H1 (cell line): ENCODE data around the gene VWF. TPM values are rescaled to one million over a fixed set of nuclear protein-coding genes. Genes with fewer than 3 reads are reported as not detected.

Experiments used
- CTCF ChIA-PET: fragments of 300-600 bp; sonication (Branson Sonifier 250); formaldehyde crosslinking; loops from one replicate; lab custom pipeline; 2021; ENCODE audit not compliant: partially characterized antibody; lab: Charles Lee
- POLR2A ChIA-PET: fragments of 300-600 bp; sonication (Branson Sonifier 250); formaldehyde crosslinking; loops from one replicate; lab custom pipeline; 2021; ENCODE audit warnings: inconsistent platforms; ENCODE audit not compliant: partially characterized antibody; lab: Charles Lee
- DNase-seq, 2 experiments: peaks; one replicate each; pipeline versions ENCODE4 v3.0.0 to v3.0.0-alpha.2; 2010 to 2022; ENCODE audit warnings: low spot score in 2 of 2, low read depth in 1 of 2, mixed read lengths in 1 of 2
- FAIRE-seq: peaks from 2 replicates; lab custom pipeline; 2011; peaks lifted over from hg19 to GRCh38; lab: Jason Lieb, UNC
- H2AFZ ChIP-seq: 2 replicates; pipeline ENCODE4 v1.8.1; 2012; ENCODE audit warnings: low read length, inconsistent platforms
- H2AK5ac ChIP-seq: 2 replicates; pipeline ENCODE4 v1.6.1; 2013; ENCODE audit warnings: low read depth, low read length
- H2BK120ac ChIP-seq: replicated peaks from 2 replicates; pipeline ENCODE3; 2013; ENCODE audit warnings: low read depth, low read length, inconsistent platforms
- H2BK12ac ChIP-seq: 2 replicates; pipeline ENCODE4 v1.6.1; 2013; ENCODE audit warnings: low read depth, low read length
- H2BK15ac ChIP-seq: 2 replicates; pipeline ENCODE4 v1.6.1; 2013; ENCODE audit warnings: low read length
- H2BK20ac ChIP-seq: 2 replicates; pipeline ENCODE4 v1.6.1; 2013; ENCODE audit warnings: low read length
- H2BK5ac ChIP-seq: 2 replicates; pipeline ENCODE4 v1.6.1; 2013; ENCODE audit warnings: low read depth, low read length
- H3K14ac ChIP-seq: 2 replicates; pipeline ENCODE4 v1.6.1; 2013; ENCODE audit warnings: inconsistent platforms; ENCODE audit not compliant: insufficient read length
- H3K18ac ChIP-seq: 2 replicates; pipeline ENCODE4 v1.6.1; 2013; ENCODE audit warnings: low read length; ENCODE audit errors: extremely low read depth
- H3K23ac ChIP-seq: 2 replicates; pipeline ENCODE4 v1.6.1; 2013; ENCODE audit warnings: inconsistent platforms; ENCODE audit not compliant: insufficient read length
- H3K23me2 ChIP-seq: 2 replicates; pipeline ENCODE4 v1.6.1; 2013; ENCODE audit warnings: low read depth, low read length
- H3K27ac ChIP-seq: 2 replicates; pipeline ENCODE4 v1.6.1; 2011; ENCODE audit warnings: low read depth, low read length, inconsistent platforms
- H3K27me3 ChIP-seq, 4 experiments: replicated peaks in 1 of 4; 1 replicate in 1 of 4; 2 replicates in 3 of 4; pipeline versions ENCODE4 v1.6.1 to v1.8.1; 2011 to 2013; ENCODE audit warnings: low read length in 3 of 4, mild to moderate bottlenecking in 3 of 4, inconsistent platforms in 2 of 4, mixed read lengths in 2 of 4, moderate library complexity in 1 of 4; ENCODE audit not compliant: control insufficient read depth in 3 of 4, insufficient read depth in 3 of 4; ENCODE audit errors: extremely low read depth in 1 of 4
- H3K36me3 ChIP-seq, 4 experiments: 2 replicates each; pipeline versions ENCODE4 v1.6.1 to v1.8.1; 2011 to 2013; ENCODE audit warnings: mild to moderate bottlenecking in 4 of 4, low read length in 3 of 4, moderate library complexity in 2 of 4, control low read depth in 1 of 4, inconsistent platforms in 1 of 4; ENCODE audit not compliant: insufficient read depth in 4 of 4, control insufficient read depth in 2 of 4
- H3K4ac ChIP-seq: replicated peaks from 2 replicates; pipeline ENCODE3; 2013; ENCODE audit warnings: low read length, low read depth, mixed read lengths, inconsistent platforms; ENCODE audit not compliant: insufficient read length
- H3K4me1 ChIP-seq, 4 experiments: replicated peaks in 1 of 4; 1 replicate in 1 of 4; 2 replicates in 3 of 4; pipeline versions ENCODE4 v1.6.1 to v1.8.1; 2011 to 2013; ENCODE audit warnings: low read length in 3 of 4, inconsistent platforms in 2 of 4, mixed read lengths in 1 of 4; ENCODE audit not compliant: insufficient read depth in 4 of 4, control insufficient read depth in 3 of 4
- H3K4me2 ChIP-seq, 2 experiments: 2 replicates each; pipeline versions ENCODE4 v1.6.1 to v1.8.1; 2011 to 2013; ENCODE audit warnings: low read depth in 2 of 2, low read length in 2 of 2, control low read depth in 1 of 2, inconsistent platforms in 1 of 2, mild to moderate bottlenecking in 1 of 2; ENCODE audit not compliant: insufficient read depth in 1 of 2
- H3K4me3 ChIP-seq, 4 experiments: fragments of 200-600, 300-600 bp in 1 of 4; sonication (generic), shearing (Covaris generic), sonication (Bioruptor Twin) in 1 of 4; 2 replicates each; pipeline versions ENCODE4 v1.5.1 to v1.8.1; 2011 to 2016; ENCODE audit warnings: low read length in 4 of 4, low read depth in 3 of 4, control low read depth in 2 of 4, inconsistent platforms in 2 of 4, mild to moderate bottlenecking in 2 of 4, mixed read lengths in 1 of 4, moderate library complexity in 1 of 4; ENCODE audit not compliant: insufficient read depth in 2 of 4; ENCODE audit errors: extremely low read depth in 1 of 4
- H3K56ac ChIP-seq: replicated peaks from 2 replicates; pipeline ENCODE3; 2013; ENCODE audit warnings: low read depth, mild to moderate bottlenecking, mixed read lengths, low read length, inconsistent platforms; ENCODE audit not compliant: insufficient read length
- H3K79me1 ChIP-seq: 2 replicates; pipeline ENCODE4 v1.6.1; 2013; ENCODE audit warnings: low read depth, low read length, control low read depth
- H3K79me2 ChIP-seq, 2 experiments: 2 replicates each; pipeline versions ENCODE4 v1.6.1 to v1.8.1; 2012 to 2013; ENCODE audit warnings: low read length in 2 of 2, mild to moderate bottlenecking in 2 of 2, inconsistent platforms in 1 of 2; ENCODE audit not compliant: insufficient read depth in 2 of 2, control insufficient read depth in 1 of 2
- H3K9ac ChIP-seq, 4 experiments: replicated peaks in 1 of 4; 1 replicate in 1 of 4; 2 replicates in 3 of 4; pipeline versions ENCODE4 v1.6.1 to v1.8.1; 2011 to 2013; ENCODE audit warnings: low read depth in 3 of 4, low read length in 3 of 4, control low read depth in 2 of 4, mild to moderate bottlenecking in 2 of 4, moderate library complexity in 2 of 4, inconsistent platforms in 1 of 4; ENCODE audit errors: extremely low read depth in 1 of 4
- H3K9me3 ChIP-seq, 2 experiments: 2 replicates each; pipeline versions ENCODE4 v1.6.1 to v1.8.1; 2012 to 2013; ENCODE audit warnings: mild to moderate bottlenecking in 2 of 2, moderate library complexity in 2 of 2, control low read depth in 1 of 2, inconsistent platforms in 1 of 2, low read depth in 1 of 2, low read length in 1 of 2, mixed read lengths in 1 of 2; ENCODE audit not compliant: insufficient read depth in 2 of 2
- H4K20me1 ChIP-seq, 2 experiments: replicated peaks in 1 of 2; 2 replicates each; pipeline versions ENCODE3 to v1.8.1; 2011 to 2013; ENCODE audit warnings: inconsistent platforms in 2 of 2, low read length in 2 of 2, mild to moderate bottlenecking in 1 of 2; ENCODE audit not compliant: insufficient read depth in 2 of 2, control insufficient read depth in 1 of 2
- H4K5ac ChIP-seq: 2 replicates; pipeline ENCODE4 v1.6.1; 2013; ENCODE audit warnings: low read length, low read depth, mixed read lengths, inconsistent platforms; ENCODE audit not compliant: insufficient read length
- H4K8ac ChIP-seq: 2 replicates; pipeline ENCODE4 v1.8.0; 2013; ENCODE audit warnings: mild to moderate bottlenecking, moderate library complexity, low read length, inconsistent platforms; ENCODE audit not compliant: insufficient read depth; ENCODE audit errors: extremely low read depth
- H4K91ac ChIP-seq: replicated peaks from 2 replicates; pipeline ENCODE3; 2013; ENCODE audit warnings: low read length, mixed read lengths, inconsistent platforms; ENCODE audit not compliant: insufficient read length
- ASH2L ChIP-seq: fragments of 200-600, 300-600 bp; sonication (generic); IDR thresholded peaks from one replicate; pipeline ENCODE4 v1.7.1; 2017; ENCODE audit warnings: low read length
- CEBPB ChIP-seq: IDR thresholded peaks from 2 replicates; pipeline ENCODE4 v1.6.1; 2012; ENCODE audit warnings: low read depth, low read length
- JUND ChIP-seq: IDR thresholded peaks from 2 replicates; pipeline ENCODE4 v1.6.1; 2011; ENCODE audit warnings: mild to moderate bottlenecking, improper control_type of control experiment, low read length
- MAFK ChIP-seq: IDR thresholded peaks from 2 replicates; pipeline ENCODE4 v1.6.1; 2012; ENCODE audit warnings: low read depth, mild to moderate bottlenecking, improper control_type of control experiment, low read length
- POLR2A ChIP-seq, 2 experiments: IDR thresholded peaks; 1 replicate in 1 of 2; 2 replicates in 1 of 2; pipeline ENCODE4 v1.6.1; 2011; ENCODE audit warnings: low read depth in 2 of 2, low read length in 2 of 2, mild to moderate bottlenecking in 2 of 2; ENCODE audit errors: control extremely low read depth in 1 of 2
- RAD21 ChIP-seq, 2 experiments: IDR thresholded peaks in 1 of 2; conservative IDR thresholded peaks in 1 of 2; 2 replicates each; pipeline ENCODE4 v1.6.1; 2011; ENCODE audit warnings: low read depth in 2 of 2, low read length in 2 of 2, improper control_type of control experiment in 1 of 2, inconsistent platforms in 1 of 2, mild to moderate bottlenecking in 1 of 2, moderate library complexity in 1 of 2
- RFX5 ChIP-seq: IDR thresholded peaks from 2 replicates; pipeline ENCODE4 v1.6.1; 2011; ENCODE audit warnings: low read depth, low read length, improper control_type of control experiment, borderline replicate concordance
- SIN3A ChIP-seq, 2 experiments: IDR thresholded peaks in 1 of 2; conservative IDR thresholded peaks in 1 of 2; 2 replicates each; pipeline ENCODE4 v1.6.1; 2011 to 2012; ENCODE audit warnings: low read length in 2 of 2, improper control_type of control experiment in 1 of 2, low read depth in 1 of 2, mild to moderate bottlenecking in 1 of 2
- WGBS, 2 experiments: shearing (Covaris generic) in 1 of 2; methylation state at CpG; one replicate each; pipeline versions ENCODE4 v1.1.6 to v1.1.7; 2013 to 2015; ENCODE audit warnings: low lambda C conversion rate in 2 of 2, mixed read lengths in 2 of 2, inconsistent platforms in 1 of 2, low coverage in 1 of 2, missing lambda C conversion rate in 1 of 2; ENCODE audit not compliant: insufficient replicate concordance in 2 of 2, insufficient coverage in 1 of 2, insufficient read length in 1 of 2; ENCODE audit errors: extremely low coverage in 1 of 2, missing lambda C conversion rate in 1 of 2; 5-methylcytosine and 5-hydroxymethylcytosine counted together
- polyA plus RNA-seq, 7 experiments: library from polyadenylated mRNA; depleted of rRNA in 3 of 7; stranded (reverse) in 5 of 7; unstranded in 2 of 7; fragments of >200 nt in 5 of 7; fragments of 200-250 nt in 2 of 7; gene quantifications; 1 replicate in 5 of 7; 2 replicates in 1 of 7; 4 replicates in 1 of 7; pipeline versions ENCODE4 v1.2.1 to v1.2.3, GENCODE V29; 2011 to 2013; ENCODE audit warnings: missing spikeins in 2 of 7, mixed read lengths in 2 of 7
- total RNA-seq: library from RNA; stranded (reverse); fragmentation: NEBNext Ultra II Directional; extraction: Animal tissue kit (Norgen Biotek cat#: 25700); gene quantifications from 2 replicates; pipeline ENCODE4 v1.2.1, GENCODE V29; 2021

VWF gene
- total and polyA plus RNA-seq, 2 of the 8 experiments (the other 6 are each of a cell fraction or from before 2014, with no cell fraction given), result 0.39 to 0.60 TPM

DNA sequence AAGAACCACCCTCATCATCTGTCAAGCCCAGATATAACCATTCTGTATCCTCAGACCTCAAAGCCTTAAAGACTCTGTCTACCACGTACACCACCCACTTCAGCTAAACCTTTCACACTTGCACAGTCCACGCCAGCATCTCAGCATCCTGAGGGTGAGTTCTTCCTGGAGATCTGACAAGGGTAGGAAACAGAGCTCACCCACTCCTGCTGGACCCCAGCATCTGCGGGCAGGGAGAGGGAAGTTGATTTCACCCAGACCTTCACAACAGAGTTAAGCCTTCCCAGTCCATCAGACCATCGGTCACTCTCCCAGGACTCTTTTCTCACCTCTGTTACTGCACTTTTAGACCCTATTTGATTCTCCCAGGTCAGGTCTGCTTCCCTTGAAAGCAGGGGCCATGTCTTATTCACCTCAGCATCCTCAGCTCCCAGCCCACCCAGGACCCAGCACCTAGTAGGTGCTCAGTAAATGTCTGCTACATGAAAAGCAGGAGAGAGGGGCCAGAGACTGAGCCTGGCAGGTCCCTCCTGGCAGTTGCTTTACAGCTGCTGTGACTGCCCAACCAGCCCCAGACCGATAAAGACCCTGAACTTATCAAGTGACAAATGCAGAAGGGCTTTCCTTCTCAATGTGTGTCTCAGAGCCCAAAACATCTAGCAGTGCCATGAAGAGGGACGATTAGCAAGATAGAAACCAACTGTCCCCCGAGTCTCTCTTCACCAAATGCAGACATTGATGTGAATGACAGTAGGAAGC, 213.5 kb downstream of the VWF start:
- no peak overlapping the region for H3K4ac ChIP-seq
- ChIA-PET POLR2A (interaction anchor here (0.6 kb wide), 1 partner anchor 135 kb away, joined by 3 read pairs; no protein-coding TSS in a partner anchor), CTCF (interaction anchor here (1.0 to 2.1 kb wide), 12 partner anchors 9 to 368 kb away, joined by 3 to 4 read pairs (median 3); no protein-coding TSS in a partner anchor)
- H4K5ac ChIP-seq, result no peak overlapping the region
- no peak overlapping the region for H3K14ac ChIP-seq
- H2BK12ac ChIP-seq, result no peak overlapping the region
- no peaks in the 10 kb centered on the region for H3K9me3 ChIP-seq
- no peaks in the 10 kb centered on the region for H4K20me1 ChIP-seq
- no peak overlapping the region for H3K18ac ChIP-seq
- DNase-seq (no peak), FAIRE-seq (no peak)
- H4K91ac ChIP-seq, result no peak overlapping the region
- no peaks in the 10 kb centered on the region for H3K36me3 ChIP-seq
- no peak overlapping the region for H4K8ac ChIP-seq
- H2BK5ac ChIP-seq, result no peak overlapping the region
- no peak overlapping the region for H2AK5ac ChIP-seq
- H3K27ac ChIP-seq, result no peak overlapping the region
- H3K4me1 ChIP-seq, result peaks cover 0 to 2% (median 0%) of the 10 kb centered on the region in 4 experiments; a peak in 1 of 7 replicates
- no peak overlapping the region for H2BK20ac ChIP-seq
- TF ChIP-seq CEBPB (no peak), RFX5 (no peak), SIN3A (conservative IDR thresholded peaks at IDR 0.05 in 1 of 2, IDR thresholded peaks at IDR 0.05 in 1 of 2; ENCODE audit: low read depth in 1 of 2, low read length in 2 of 2) (no peak), JUND (no peak), ASH2L (no peak), RAD21 (IDR thresholded peaks at IDR 0.05 in 1 of 2, conservative IDR thresholded peaks at IDR 0.05 in 1 of 2; ENCODE audit: low read depth in 2 of 2, low read length in 2 of 2) (no peak), POLR2A (IDR thresholded peaks at IDR 0.05; ENCODE audit: control extremely low read depth in 1 of 2, low read depth in 2 of 2, low read length in 2 of 2) (no peak), MAFK (no peak)
- H3K23ac ChIP-seq, result no peak overlapping the region
- 92% methylated on average over 7 of the region's 7 CpGs; no CpG with 5 or more reads in 1 of the 2 experiments for WGBS, 2 experiments
- no peak overlapping the region for H3K4me3 ChIP-seq
- no peak overlapping the region for H2AFZ ChIP-seq
- no peaks in the 10 kb centered on the region for H3K27me3 ChIP-seq
- no peak overlapping the region for H3K4me2 ChIP-seq
- no peaks in the 10 kb centered on the region for H3K79me1 ChIP-seq
- no peaks in the 10 kb centered on the region for H3K79me2 ChIP-seq
- no peak overlapping the region for H2BK15ac ChIP-seq
- no peak overlapping the region for H3K9ac ChIP-seq
- H3K23me2 ChIP-seq, result no peaks in the 10 kb centered on the region
- no peak overlapping the region for H2BK120ac ChIP-seq
- H3K56ac ChIP-seq, result no peak overlapping the region
